Duodenal mucosa (tissue), 2 donors: Measurements from ENCODE around the gene DOK1.

Source experiments
- H3K27ac ChIP-seq: one replicate; pipeline ENCODE4 v1.7.0; 2013; ENCODE audit warnings: low read depth, low read length
- H3K27me3 ChIP-seq, 2 donors: one replicate each; pipeline ENCODE4 v1.7.0; 2013; ENCODE audit warnings: low read length in 2 of 2, control low read depth in 1 of 2; ENCODE audit not compliant: insufficient read depth in 2 of 2, control insufficient read depth in 1 of 2
- H3K36me3 ChIP-seq, 2 donors: one replicate each; pipeline ENCODE4 v1.7.0; 2013; ENCODE audit warnings: low read length in 2 of 2, control low read depth in 1 of 2; ENCODE audit not compliant: insufficient read depth in 2 of 2, control insufficient read depth in 1 of 2
- H3K4me1 ChIP-seq, 2 donors: one replicate each; pipeline ENCODE4 v1.7.0; 2013; ENCODE audit warnings: low read length in 2 of 2, control low read depth in 1 of 2; ENCODE audit not compliant: insufficient read depth in 2 of 2, control insufficient read depth in 1 of 2
- H3K4me3 ChIP-seq, 2 donors: one replicate each; pipeline ENCODE4 v1.7.0; 2013; ENCODE audit warnings: low read length in 2 of 2, low read depth in 1 of 2
- H3K9ac ChIP-seq, 2 donors: one replicate each; pipeline ENCODE4 v1.7.0; 2013; ENCODE audit warnings: low read length in 2 of 2, low read depth in 1 of 2
- H3K9me3 ChIP-seq, 2 donors: one replicate each; pipeline ENCODE4 v1.7.0; 2013; ENCODE audit warnings: low read length in 2 of 2, control low read depth in 1 of 2; ENCODE audit not compliant: control insufficient read depth in 1 of 2

DOK1 gene

GRCh38 chr2:74533464-74533863 is 21.1 kb upstream of the DOK1 start:
- H3K27me3 ChIP-seq, result no peaks in the 10 kb centered on the region
- no peak overlapping the region for H3K9ac ChIP-seq
- no peak overlapping the region for H3K27ac ChIP-seq
- H3K4me1 ChIP-seq, result peaks cover 15 to 26% of the 10 kb centered on the region in 2 donors
- no peak overlapping the region for H3K4me3 ChIP-seq
- H3K9me3 ChIP-seq, result no peaks in the 10 kb centered on the region
- H3K36me3 ChIP-seq, result peaks cover 0 to 20% of the 10 kb centered on the region in 2 donors

- peaks cover 0 to 3% of the 10 kb centered on the region in 2 donors for H3K27me3 ChIP-seq
- H3K4me1 ChIP-seq, result peaks cover 12 to 18% of the 10 kb centered on the region in 2 donors
- H3K4me3 ChIP-seq, result no peak overlapping the region
- no peak overlapping the region for H3K9ac ChIP-seq
- no peaks in the 10 kb centered on the region for H3K9me3 ChIP-seq
- no peak overlapping the region for H3K27ac ChIP-seq
- peaks cover 0 to 20% of the 10 kb centered on the region in 2 donors for H3K36me3 ChIP-seq
These were observed 20.1 kb upstream of the DOK1 start for GRCh38 chr2:74534411-74534810.

GRCh38 chr2:74535440-74535965 is 19.0 kb upstream of the DOK1 start:
- Histone ChIP-seq H3K36me3 (peaks cover 0 to 20% of the 10 kb centered on the region in 2 donors), H3K9me3 (no peaks in the 10 kb centered on the region), H3K27me3 (peaks cover 0 to 3% of the 10 kb centered on the region in 2 donors), H3K4me1 (peaks cover 12 to 17% of the 10 kb centered on the region in 2 donors), H3K27ac (no peak overlapping the region), H3K4me3 (no peak overlapping the region), H3K9ac (no peak overlapping the region)

GRCh38 chr2:74536166-74536950 is 18.2 kb upstream of the DOK1 start:
- H3K4me1 ChIP-seq, result peaks cover 4 to 8% of the 10 kb centered on the region in 2 donors
- H3K9ac ChIP-seq, result no peak overlapping the region
- peaks cover 0 to 3% of the 10 kb centered on the region in 2 donors for H3K27me3 ChIP-seq
- H3K9me3 ChIP-seq, result no peaks in the 10 kb centered on the region
- H3K27ac ChIP-seq, result no peak overlapping the region
- H3K36me3 ChIP-seq, result peaks cover 0 to 20% of the 10 kb centered on the region in 2 donors
- H3K4me3 ChIP-seq, result no peak overlapping the region

- Histone ChIP-seq H3K4me3 (no peak overlapping the region), H3K4me1 (peaks cover 0 to under 1% of the 10 kb centered on the region in 2 donors), H3K27ac (no peak overlapping the region), H3K36me3 (peaks cover 0 to 20% of the 10 kb centered on the region in 2 donors), H3K9ac (no peak overlapping the region), H3K27me3 (peaks cover 0 to 3% of the 10 kb centered on the region in 2 donors), H3K9me3 (no peaks in the 10 kb centered on the region)
These were observed 17.4 kb upstream of the DOK1 start for GRCh38 chr2:74537140-74537539.

- Histone ChIP-seq H3K9ac (no peak overlapping the region), H3K27me3 (peaks cover 0 to 3% of the 10 kb centered on the region in 2 donors), H3K4me1 (no peaks in the 10 kb centered on the region), H3K4me3 (no peak overlapping the region), H3K9me3 (no peaks in the 10 kb centered on the region), H3K27ac (no peak overlapping the region), H3K36me3 (peaks cover 0 to 4% of the 10 kb centered on the region in 2 donors)
These were observed 15.6 kb upstream of the DOK1 start for GRCh38 chr2:74538881-74539339.

GRCh38 chr2:74540291-74540690 is 14.2 kb upstream of the DOK1 start:
- no peaks in the 10 kb centered on the region for H3K36me3 ChIP-seq
- H3K27ac ChIP-seq, result no peak overlapping the region
- no peaks in the 10 kb centered on the region for H3K4me1 ChIP-seq
- no peak overlapping the region for H3K9ac ChIP-seq
- H3K27me3 ChIP-seq, result peaks cover 0 to 3% of the 10 kb centered on the region in 2 donors
- H3K4me3 ChIP-seq, result no peak overlapping the region
- H3K9me3 ChIP-seq, result no peaks in the 10 kb centered on the region

- H3K4me1 ChIP-seq, result no peaks in the 10 kb centered on the region
- H3K9ac ChIP-seq, result no peak overlapping the region
- peaks cover 0 to 3% of the 10 kb centered on the region in 2 donors for H3K27me3 ChIP-seq
- no peaks in the 10 kb centered on the region for H3K9me3 ChIP-seq
- no peak overlapping the region for H3K27ac ChIP-seq
- no peaks in the 10 kb centered on the region for H3K36me3 ChIP-seq
- H3K4me3 ChIP-seq, result no peak overlapping the region
These were observed 11.5 kb upstream of the DOK1 start for GRCh38 chr2:74542978-74543377.

GRCh38 chr2:74544634-74545033 is 9.9 kb upstream of the DOK1 start:
- H3K9ac ChIP-seq, result no peak overlapping the region
- H3K27ac ChIP-seq, result no peak overlapping the region
- H3K9me3 ChIP-seq, result no peaks in the 10 kb centered on the region
- peaks cover 6 to 7% of the 10 kb centered on the region in 2 donors for H3K4me1 ChIP-seq
- no peaks in the 10 kb centered on the region for H3K36me3 ChIP-seq
- H3K27me3 ChIP-seq, result peaks cover 3 to 4% of the 10 kb centered on the region in 2 donors
- H3K4me3 ChIP-seq, result no peak overlapping the region

GRCh38 chr2:74546004-74546403 is 8.5 kb upstream of the DOK1 start:
- no peak overlapping the region for H3K27ac ChIP-seq
- H3K27me3 ChIP-seq, result peaks cover 4 to 8% of the 10 kb centered on the region in 2 donors
- no peaks in the 10 kb centered on the region for H3K9me3 ChIP-seq
- peaks cover 11 to 12% of the 10 kb centered on the region in 2 donors for H3K4me1 ChIP-seq
- H3K36me3 ChIP-seq, result no peaks in the 10 kb centered on the region
- no peak overlapping the region for H3K4me3 ChIP-seq
- no peak overlapping the region for H3K9ac ChIP-seq
